Omental fat pad (tissue), 4 donors: ENCODE measurements around the gene RIPOR3. TPM values are rescaled to one million over a fixed set of nuclear protein-coding genes. Genes with fewer than 3 reads are reported as not detected.
A peak's percentile ranks its signal among the peaks of the same experiment; 100 is the strongest.

Source experiments
- ATAC-seq: fragments of 150-250 bp; one replicate; pipeline ENCODE4 v1.9.1; 2016; ENCODE audit warnings: mild to moderate bottlenecking, moderate library complexity; ENCODE audit not compliant: low FRiP score
- DNase-seq: peaks from one replicate; pipeline ENCODE4 v3.0.0-alpha.2; 2019; ENCODE audit warnings: low spot score
- CTCF ChIP-seq, 3 donors: fragments of 450-650 bp; IDR thresholded peaks; one replicate each; pipeline ENCODE4 v1.5.1; 2016 to 2017; ENCODE audit warnings: antibody characterized with exemption in 3 of 3, mild to moderate bottlenecking in 3 of 3, moderate library complexity in 2 of 3
- total RNA-seq, 4 donors: library from RNA; depleted of rRNA; stranded (reverse); fragments of >200 nt; gene quantifications; one replicate each; pipeline ENCODE4 v1.1.0, GENCODE V29; 2016

The RIPOR3 gene
- total RNA-seq, 4 donors from 2014 or later: 7.8 to 81.8 (median 16.6) TPM

- no peak for DNase-seq
- ATAC-seq: no peak
- TF ChIP-seq CTCF (IDR thresholded peaks at IDR 0.05): no peak
Measured at GRCh38 chr20:50568549-50568942, 122.8 kb downstream of the RIPOR3 start.

GRCh38 chr20:50567860-50568548 is 123.3 kb downstream of the RIPOR3 start:
- no peak for TF ChIP-seq CTCF (IDR thresholded peaks at IDR 0.05)
- ATAC-seq (no peak), DNase-seq (no peak)

GRCh38 chr20:50565871-50566270 is 125.5 kb downstream of the RIPOR3 start:
- no peak for TF ChIP-seq CTCF (IDR thresholded peaks at IDR 0.05)
- DNase-seq: no peak
- ATAC-seq: no peak

- TF ChIP-seq CTCF (IDR thresholded peaks at IDR 0.05): no peak
- DNase-seq (no peak), ATAC-seq (no peak)
Measured at GRCh38 chr20:50565383-50565782, 126.0 kb downstream of the RIPOR3 start.

- DNase-seq (no peak), ATAC-seq (peak; percentile 45)
- TF ChIP-seq CTCF (IDR thresholded peaks at IDR 0.05): no peak
Measured at GRCh38 chr20:50563133-50563944, 128.0 kb downstream of the RIPOR3 start.

- DNase-seq: no peak
- no peak for ATAC-seq
- no peak for TF ChIP-seq CTCF (IDR thresholded peaks at IDR 0.05)
Measured at GRCh38 chr20:50562262-50562701, 129.1 kb downstream of the RIPOR3 start.
